Stimulated activated naive CD4-positive, alpha-beta T cell (primary cell): ENCODE measurements around the gene DPAGT1.
A peak's percentile ranks its signal among the peaks of the same experiment; 100 is the strongest.

Experiments used
- DNase-seq, 6 experiments: peaks; one replicate each; lab custom pipeline; 2025; lab: John Stamatoyannopoulos, UW

DPAGT1 gene

DNA sequence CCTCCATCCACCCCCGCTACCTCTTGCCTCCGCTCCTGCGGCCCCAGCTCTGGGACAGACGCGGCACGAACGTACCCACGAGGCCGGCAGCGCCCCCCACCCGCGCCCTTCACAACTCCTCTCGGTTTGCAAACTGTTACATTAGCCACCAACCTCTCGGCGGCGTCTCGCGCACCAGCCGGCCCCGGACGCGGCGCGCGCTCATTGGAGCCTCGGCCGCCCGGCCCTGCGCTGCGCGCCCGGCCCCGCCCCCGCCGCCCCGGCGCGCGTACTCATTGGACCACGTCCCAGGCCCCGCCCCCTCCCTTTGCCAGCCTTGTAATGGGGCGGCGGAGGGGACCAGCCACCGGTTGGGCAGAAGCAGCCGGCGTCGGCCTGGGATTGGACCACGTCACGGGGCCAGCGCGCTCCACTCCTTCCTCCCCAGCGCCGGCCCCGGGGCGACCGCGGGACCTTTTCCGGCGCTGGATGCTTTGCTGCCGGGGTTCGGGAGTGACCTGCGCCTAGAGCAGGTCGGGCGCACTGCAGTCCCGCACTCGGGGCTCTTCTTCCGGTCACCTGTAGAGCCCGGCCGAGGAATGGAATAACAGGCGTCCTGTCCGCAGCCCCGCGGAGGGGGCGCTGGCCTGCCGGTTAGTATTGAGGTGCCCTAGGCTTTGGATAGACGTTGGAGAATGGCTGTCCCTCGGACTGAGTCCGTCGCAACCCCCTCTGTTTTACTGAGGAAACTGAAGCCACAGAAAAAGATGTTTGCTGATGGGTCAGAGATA lies 44.5 kb downstream of the DPAGT1 start, which contains the start of gene HYOU1:
HYOU1 (minus strand) TSS at position 206 of the 770 bp plus-strand sequence. CDS start 1,045 bp downstream, outside the sequence.
- DNase-seq: peak; percentile 95 to 98 (median 97)

GRCh38 chr11:119056421-119056999 lies 45.1 kb downstream of the DPAGT1 start:
- DNase-seq: peak in 5 of 6 experiments; percentile 15 to 59 (median 52)

DNA sequence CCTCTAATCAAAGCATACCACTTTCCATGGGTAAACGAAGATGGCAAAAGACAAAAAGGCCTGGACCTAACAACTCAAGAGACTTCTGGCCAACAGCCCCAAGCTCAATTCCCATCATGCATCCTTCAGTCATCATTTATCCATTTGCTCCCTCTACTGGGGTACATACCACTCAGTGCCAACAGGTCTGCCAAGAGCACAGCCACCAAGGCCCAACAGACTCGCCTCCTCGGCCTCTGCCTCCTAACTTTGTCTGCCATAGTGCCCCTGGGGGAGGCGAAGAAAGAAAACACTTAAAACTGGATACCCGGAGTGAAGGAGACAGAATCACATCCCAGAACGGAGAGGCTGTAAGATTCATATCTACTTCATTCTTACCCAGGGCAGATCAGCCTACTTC lies 45.8 kb downstream of the DPAGT1 start:
- DNase-seq: peak in 1 of 6 experiments; percentile 4

DNA sequence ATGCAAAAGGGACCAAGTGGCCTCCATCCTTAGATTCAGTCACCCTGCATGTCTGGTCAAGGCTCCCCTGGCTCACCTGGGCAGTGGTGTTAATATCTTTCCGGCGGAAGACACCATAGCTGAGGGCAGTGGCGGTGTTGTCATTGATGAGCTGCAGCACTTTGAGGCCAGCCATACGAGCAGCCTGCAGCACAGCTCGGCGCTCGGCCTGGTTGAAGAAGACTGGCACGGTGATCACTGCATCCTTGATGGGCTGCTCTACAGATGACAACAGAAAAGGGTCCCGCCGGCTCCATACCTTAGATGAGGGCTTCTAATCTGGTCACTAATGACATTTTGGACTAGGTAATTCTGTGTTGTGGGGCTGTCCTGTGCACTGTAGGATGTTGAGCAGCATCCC lies 47.2 kb downstream of the DPAGT1 start:
- DNase-seq: no peak

- DNase-seq: no peak
Observed at GRCh38 chr11:119052163-119052814, 49.4 kb downstream of the DPAGT1 start.

DNA sequence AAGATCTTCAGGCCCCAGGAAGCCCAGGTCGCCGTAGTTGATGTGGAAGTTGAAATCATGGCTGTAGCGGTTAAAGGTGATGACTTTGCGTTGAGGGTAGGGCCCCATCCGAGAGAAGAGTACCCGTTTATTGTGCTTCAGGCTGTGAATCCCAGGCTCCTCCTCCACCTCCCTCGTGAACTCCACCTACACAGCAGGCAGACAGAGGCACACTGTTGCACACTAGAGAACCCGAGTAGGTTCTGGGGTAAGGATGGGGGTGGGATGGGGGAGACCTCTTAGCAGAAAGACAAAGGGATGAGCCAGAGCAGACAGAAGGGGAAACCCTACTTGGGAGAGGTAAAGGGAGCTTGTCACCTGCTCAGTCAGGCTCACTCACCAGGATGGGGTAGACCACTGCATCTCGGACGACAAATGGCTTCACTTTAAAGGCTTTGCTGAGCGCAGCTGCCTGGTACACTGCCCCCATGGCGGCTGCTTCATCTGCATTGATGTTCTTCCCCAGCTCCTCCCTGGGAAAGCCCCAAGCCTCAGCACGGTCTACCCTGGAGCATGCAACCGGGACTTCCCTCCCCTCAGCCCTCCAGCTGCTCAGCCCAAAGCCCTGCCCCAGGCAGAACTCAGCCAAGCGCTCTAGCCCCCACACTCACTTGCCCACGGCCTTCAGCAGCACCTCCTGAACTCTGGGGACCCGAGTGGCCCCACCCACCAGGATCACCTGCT lies 50.1 kb downstream of the DPAGT1 start:
- no peak for DNase-seq

GRCh38 chr11:119049081-119049480 lies 52.6 kb downstream of the DPAGT1 start:
- DNase-seq: no peak

- no peak for DNase-seq
Observed at GRCh38 chr11:119048644-119049043, 53.0 kb downstream of the DPAGT1 start.

GRCh38 chr11:119047205-119047604 lies 54.4 kb downstream of the DPAGT1 start:
- no peak for DNase-seq
